ENCODE results near the gene CST3.
"Not testable (repeated sequence)": the region's sequence is repeated elsewhere in the genome, so short reads cannot be mapped to it uniquely, and the experiment has no call there.

CST3 gene, protein sequence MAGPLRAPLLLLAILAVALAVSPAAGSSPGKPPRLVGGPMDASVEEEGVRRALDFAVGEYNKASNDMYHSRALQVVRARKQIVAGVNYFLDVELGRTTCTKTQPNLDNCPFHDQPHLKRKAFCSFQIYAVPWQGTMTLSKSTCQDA

DNA sequence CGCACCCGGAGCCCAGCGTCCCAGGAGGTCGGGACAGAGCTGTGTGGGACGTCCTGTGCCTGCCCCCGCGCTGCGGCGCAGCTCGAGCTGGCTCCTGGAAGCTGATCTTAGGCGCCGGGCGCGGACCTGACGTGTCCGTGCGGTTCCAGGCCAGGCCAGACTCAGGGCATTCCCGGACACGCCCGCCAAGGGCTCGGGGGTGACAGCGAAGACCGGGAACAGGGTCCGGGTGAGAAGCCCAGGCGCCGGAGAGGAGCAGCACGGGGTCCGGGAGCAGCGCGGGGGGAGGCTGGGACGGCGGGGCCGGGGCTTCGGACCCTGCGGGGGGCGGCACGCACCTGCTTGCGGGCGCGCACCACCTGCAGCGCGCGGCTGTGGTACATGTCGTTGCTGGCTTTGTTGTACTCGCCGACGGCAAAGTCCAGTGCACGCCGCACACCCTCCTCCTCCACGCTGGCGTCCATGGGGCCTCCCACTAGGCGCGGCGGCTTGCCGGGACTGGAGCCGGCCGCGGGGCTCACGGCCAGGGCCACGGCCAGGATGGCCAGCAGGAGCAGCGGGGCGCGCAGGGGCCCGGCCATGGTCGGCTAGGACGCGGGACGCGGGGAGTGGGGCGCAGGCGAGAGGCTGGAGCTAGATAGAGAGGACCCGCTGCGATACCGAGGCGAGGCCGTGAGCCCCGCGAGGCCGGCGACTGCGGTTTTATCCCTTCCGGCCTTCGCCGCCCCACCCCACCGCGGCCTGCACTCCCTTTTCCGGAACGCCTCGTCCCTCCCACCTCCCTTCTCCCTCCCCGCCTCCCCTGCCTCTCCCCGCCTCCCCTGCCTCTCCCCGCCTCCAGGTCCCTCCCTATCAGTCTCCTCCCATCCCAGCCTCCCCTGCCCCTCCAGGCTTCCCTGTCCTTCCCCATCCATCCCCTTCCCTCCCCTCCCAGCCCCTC lies at the start of gene CST3:
CST3 (minus strand) TSS at position 674 of the 940 bp plus-strand sequence; CDS start at position 581, 93 bp downstream.
- peak in 1 of 2 donors; percentile 36 for DNase-seq

GRCh38 chr20:23686046-23686750 lies 48.4 kb upstream of the CST3 start:
- no peak for DNase-seq

DNA sequence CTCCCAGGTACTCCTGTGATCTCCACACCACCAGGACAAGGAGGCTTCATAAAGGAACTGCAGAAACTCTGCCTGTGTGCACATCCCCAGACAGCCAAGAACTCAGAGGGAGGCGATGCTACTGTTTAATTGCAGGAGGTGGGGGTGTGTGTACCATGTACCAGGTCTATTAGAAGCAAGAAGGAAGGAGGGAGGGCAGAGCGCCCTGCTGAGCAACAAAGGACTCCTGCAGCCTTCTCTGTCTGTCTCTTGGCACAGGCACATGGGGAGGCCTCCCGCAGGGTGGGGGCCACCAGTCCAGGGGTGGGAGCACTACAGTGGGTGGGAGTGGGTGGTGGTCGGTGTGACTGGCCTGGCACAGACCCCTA lies 47.8 kb upstream of the CST3 start:
- DNase-seq, result not testable (repeated sequence)

- DNase-seq, result no peak
Observed at GRCh38 chr20:23684261-23684660, 46.5 kb upstream of the CST3 start.

GRCh38 chr20:23683807-23684206 lies 46.1 kb upstream of the CST3 start:
- no peak for DNase-seq

- DNase-seq, result no peak
Observed at GRCh38 chr20:23683281-23683680, 45.5 kb upstream of the CST3 start.

DNA sequence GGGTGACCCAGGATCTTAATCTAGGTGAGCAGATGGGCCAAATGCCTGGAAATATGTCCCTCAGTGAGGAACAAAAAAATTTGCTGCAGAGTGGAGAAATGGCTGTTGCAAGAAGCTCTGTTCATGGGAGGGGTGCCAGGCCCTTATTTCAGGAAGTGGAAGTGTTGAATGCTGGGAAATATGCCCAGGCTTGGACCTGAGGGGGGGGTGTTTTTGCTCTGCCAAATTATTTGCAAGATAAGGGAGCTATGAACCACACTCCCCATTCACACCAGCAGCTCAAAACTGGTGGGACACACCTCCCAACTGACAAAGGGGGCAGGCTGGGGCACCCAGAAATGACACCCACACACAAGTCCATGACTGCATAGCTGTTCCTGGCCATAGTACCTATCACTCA lies 42.4 kb upstream of the CST3 start:
- no peak for DNase-seq

- no peak for DNase-seq
Observed at GRCh38 chr20:23679133-23680092, 41.7 kb upstream of the CST3 start.

GRCh38 chr20:23673209-23673608 lies 35.5 kb upstream of the CST3 start:
- no peak for DNase-seq

GRCh38 chr20:23672158-23672557 lies 34.4 kb upstream of the CST3 start:
- DNase-seq, result no peak

DNA sequence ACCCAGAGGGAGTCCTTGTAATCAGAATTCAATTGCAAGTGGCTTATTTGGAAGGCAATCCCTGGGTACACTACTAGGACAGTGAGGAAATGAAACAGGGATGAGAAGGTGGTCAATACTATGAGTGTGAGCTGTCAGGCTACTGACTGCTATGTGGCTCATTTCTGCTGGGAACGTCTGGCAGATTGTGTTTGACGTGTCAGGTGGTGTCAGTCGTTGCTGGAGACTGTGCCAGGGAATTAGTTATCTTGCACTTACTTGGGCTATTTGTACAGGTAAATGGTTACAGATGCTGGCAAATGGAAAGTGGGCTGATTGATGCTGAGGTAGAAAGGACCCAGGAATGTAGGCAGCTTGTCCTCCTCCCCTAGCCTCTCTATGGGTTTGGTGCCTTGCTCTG lies 33.7 kb upstream of the CST3 start:
- no peak for DNase-seq

DNA sequence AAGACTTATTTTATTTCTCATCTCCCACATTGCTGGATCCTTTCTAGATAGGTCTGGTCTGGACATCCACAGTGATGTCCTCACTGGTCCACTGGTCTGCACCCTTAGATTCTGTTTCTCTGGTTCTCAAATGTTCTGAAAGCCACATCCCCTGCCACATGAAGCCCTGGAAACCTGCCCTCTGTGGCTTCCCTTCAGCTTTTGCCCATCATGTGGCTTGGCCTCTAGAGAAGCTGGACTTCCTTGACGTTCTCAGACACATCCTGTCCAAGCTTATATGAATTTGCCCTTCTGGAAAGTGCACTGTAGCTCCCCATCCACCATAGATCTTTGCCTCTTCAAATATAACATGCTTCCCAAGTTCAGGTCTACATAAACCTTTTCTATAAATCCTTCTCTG lies 32.6 kb upstream of the CST3 start:
- DNase-seq, result no peak

GRCh38 chr20:23669866-23670265 lies 32.1 kb upstream of the CST3 start:
- no peak for DNase-seq

DNA sequence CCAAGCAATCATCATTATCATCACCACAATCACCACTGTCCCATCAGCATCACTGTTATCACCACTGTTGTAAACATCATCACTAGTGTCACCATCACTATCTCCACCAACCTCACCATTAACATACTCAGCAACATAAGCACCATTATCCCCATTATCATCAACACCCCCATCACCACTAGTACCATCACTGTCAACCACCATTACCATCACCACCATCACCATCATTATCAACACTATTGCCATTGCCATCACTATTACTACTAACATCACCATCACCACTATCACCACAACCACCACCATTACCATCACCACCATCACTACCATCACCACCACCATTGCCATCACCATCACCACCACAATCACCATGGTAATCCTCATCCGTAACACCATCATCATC lies 31.6 kb upstream of the CST3 start:
- DNase-seq, result no peak

DNA sequence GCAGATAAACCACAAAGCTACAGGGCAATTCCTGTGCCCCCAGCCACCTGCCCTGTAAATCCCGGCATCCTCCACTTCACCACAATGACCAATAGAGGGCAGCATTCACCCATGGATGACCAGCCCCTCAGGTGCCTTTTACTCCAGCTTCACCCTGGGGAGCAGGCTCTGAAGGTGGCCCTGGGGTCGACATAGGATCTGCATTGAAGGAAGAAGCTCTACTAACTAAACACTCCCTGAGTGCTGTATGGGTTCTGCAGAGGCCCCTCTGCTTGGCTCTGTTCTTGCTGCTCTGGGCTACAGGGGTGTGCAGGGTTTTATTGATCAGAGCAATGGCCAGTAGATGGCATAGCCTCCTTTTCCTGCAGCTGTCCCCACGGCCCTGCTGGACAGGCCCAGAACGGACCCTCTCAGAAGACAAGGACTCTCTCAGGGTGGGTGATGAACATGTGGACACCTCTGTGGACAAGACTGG lies 30.8 kb upstream of the CST3 start:
- peak; percentile 26 to 43 for DNase-seq

GRCh38 chr20:23667666-23668065 lies 29.9 kb upstream of the CST3 start:
- DNase-seq, result no peak

- no peak for DNase-seq
Observed at GRCh38 chr20:23666698-23667097, 28.9 kb upstream of the CST3 start.

DNA sequence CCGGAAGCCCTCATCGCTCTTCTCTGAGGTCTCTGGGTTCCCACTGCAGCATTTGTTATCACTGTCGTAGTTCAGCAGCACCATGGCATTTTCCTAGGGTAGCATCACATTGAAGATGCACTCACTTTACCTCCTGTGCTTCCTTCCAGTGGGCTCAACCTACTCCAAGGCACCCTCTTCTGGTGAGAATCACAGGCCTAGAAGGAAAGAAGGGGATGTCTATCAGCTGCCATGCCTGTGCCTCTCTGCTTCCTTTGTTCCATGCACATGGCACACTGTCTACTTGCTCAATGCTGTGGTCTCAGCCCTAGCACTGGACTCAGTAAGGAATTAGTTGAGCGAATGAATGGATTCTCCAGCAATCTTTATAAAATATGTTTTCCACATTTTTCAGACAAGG lies 28.4 kb upstream of the CST3 start:
- no peak for DNase-seq

DNA sequence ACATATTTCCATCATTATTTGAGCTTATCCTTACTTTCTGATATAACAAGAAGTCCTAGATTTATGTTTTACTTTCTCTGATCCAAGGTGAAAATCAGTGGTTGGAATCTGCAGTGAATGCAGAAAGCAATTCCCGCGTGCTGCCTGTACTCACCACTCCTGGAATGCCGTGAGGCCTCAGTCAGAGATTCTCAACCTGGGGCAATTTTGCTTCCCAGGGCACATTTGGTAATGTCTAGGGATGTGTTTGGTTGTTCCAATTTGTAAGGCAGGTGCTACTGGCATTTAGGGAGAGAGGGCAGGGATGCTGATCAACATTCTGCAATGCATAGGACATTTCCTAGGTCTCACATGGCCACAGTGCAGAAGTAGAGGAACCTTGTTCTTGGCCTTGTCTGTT lies 27.2 kb upstream of the CST3 start:
- DNase-seq, result no peak

- DNase-seq, result not testable (repeated sequence)
Observed at GRCh38 chr20:23664046-23664445, 26.3 kb upstream of the CST3 start.

DNA sequence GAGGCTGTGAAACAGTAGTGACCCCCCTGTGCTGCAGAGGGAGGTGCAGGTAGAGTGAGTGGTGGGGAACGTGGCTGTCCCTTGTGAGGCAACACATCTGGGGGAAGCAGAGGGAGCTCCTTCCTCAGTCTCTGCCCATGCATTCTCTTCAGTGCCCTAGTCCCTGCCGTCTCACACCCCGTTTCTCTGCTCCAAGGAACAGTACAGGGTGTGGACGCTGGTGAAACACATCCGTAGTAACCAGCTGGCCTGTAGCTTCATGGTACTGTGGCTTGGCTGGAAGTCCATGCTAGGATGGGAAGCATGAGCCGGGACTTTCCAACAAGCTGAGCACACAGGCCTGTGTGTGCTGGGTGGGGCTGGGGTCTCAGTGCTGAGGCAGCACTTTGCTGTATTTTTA lies 25.4 kb upstream of the CST3 start:
- no peak for DNase-seq

GRCh38 chr20:23662276-23662870 lies 24.6 kb upstream of the CST3 start:
- DNase-seq, result no peak
